GM19193 (cell line): ENCODE measurements around the gene NFIC.

Source experiments
- POLR2A ChIP-seq: IDR thresholded peaks from 4 replicates; pipeline ENCODE4 v1.6.1; 2011; ENCODE audit not compliant: insufficient read depth, insufficient read length; ENCODE audit errors: extremely low read depth

The NFIC gene

GRCh38 chr19:3333662-3334061 lies 32.7 kb upstream of the NFIC start:
- no peak for TF ChIP-seq POLR2A

DNA sequence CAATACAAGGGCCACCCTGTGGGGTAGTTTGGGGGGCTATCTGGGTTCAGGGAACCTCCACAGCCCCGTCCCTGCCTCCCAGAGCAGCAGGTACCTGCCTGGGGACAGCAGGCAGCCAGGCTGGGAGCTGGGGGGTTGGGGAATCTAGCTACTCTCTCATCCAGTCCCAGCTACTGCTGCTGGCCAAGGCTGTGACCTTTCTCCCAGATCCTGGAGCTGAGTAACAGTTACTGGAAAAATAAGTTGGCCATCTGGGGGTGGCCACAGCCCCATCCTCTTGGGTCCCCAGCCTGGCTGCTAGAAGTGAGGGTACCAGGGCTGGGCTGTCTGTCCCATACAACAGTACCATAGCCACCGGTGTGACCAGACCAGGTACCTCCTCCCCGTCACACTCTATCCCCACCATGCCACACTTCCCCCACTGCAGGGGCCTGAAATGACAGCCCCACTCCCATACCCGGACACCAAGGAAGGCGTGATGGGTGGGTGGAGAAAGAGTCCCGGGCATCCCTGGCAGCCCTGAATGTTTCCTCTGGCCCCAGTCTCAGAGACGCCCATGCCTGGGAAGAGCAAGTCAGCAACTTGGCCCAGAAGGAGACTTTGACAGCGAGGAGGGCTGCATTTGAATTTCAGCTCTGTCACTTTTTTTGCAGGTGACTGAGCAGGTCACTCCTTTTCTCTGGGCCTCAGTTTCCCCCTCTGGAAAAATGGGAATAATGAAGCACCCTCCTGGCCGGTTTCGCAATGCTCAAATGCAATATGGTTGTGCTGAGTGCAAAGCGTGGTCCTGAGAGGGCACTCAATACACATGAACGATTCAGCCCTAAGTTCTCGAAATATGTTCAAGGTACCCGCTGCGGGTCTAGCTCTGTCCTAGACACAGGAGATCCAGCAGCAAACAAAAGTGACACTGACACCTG lies 30.7 kb upstream of the NFIC start:
- no peak for TF ChIP-seq POLR2A

DNA sequence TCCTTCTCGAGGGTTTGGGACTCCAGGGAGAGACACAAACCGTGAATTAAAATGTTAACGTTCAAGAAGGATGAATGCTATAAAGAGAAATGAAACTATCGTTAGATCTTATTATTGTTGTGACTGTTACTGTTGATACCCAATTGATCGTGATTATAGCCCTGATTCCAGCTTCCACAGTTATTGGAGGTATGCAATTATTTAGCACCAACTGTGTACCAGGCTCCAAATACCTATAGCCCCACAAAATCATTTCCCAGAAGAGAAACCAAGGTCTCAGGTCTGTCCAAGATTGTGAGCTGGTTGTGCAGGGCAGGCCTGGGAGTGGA lies 30.1 kb upstream of the NFIC start:
- no peak for TF ChIP-seq POLR2A

DNA sequence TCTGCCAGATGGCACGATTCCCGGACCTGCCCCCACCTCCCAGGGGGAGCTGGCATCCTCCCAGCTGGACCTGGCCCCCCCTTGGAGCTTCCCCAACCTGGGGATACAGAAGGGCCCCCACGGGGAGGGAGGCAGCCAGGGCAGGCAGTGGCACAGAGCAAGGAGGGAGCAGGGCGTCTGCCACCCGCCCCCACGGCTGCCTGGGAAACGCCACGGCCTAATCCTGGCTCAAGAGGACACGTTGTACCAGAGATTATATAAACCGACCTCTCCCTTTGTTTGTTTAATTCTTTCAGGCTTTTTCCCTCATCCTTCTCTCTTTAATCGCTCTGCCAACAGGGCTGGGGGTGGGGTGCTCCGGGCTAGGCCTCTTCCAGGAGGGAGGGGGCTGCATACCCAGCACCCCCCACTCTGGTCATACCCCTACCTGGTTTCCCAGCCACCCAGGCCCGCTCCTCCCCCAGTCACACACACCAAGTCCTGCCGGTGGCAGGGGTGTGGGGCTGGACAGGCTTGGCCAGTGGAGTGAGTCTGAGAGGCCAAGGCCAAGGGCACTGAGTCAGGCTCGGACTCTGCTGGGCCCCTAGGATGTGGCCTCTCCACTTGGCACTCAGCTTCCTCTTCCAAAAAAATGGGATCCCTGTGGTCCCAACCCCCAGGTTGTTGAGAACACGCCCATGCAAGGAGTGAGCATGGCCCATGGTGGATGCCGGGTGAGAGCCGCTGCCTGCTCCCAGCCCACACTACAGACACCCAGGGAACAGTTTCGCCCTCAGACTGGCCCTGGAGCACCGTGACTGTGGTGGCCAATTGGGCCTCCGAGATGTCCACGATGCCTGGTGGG lies 29.5 kb upstream of the NFIC start:
- TF ChIP-seq POLR2A = no peak

DNA sequence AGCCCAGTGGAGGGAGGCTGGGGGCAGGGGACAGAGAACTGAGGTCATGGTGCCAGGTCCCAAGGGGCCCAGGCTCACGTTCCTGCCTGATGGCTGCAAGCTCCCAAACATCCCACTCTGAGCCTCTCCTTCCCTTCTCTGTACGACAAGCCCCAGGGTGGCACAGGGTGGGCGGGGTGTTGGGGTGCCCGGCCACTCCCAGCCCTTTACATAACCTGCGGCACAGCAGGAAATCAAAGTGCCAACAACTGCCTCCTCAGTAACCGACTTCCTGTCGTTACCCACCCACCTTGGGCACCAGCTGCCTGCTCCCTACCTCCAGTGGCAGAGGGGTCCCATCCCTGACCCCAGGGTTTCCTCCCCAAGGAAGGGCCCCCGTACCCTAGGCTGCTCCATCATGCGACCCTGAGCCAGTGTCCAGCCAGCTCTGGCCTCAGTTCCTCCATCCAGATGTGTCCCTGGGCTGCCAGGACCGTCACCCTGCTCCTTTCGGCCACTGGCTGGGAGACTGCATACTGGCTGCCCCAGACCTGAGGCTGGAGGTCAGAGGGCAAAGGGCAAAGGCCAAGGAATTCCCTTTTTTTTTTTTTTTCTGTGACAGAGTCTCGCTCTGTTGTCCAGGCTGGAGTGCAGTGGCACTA lies 27.7 kb upstream of the NFIC start:
- no peak for TF ChIP-seq POLR2A

DNA sequence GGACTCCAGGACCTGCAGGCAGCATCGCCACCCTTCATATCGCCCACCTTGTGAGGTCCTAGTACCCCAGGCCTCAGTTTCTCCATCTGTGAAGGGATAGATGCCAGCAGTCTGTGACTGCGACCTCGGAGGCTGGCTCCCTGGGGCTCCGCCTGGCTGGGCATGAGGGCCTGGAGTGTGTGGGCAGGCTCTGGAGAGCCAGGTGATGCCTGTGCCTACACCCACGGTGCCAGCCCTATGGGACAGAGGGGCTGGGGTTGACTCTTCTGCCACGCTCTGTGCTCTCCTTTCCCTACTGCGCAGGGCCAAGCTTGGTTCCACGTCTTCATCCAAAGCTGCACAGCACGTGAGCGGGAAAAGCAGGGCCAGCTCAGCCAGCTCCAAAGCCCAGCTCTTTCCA lies 26.0 kb upstream of the NFIC start:
- TF ChIP-seq POLR2A = no peak

- TF ChIP-seq POLR2A = no peak
These were observed 24.1 kb upstream of the NFIC start for GRCh38 chr19:3342246-3342645.

DNA sequence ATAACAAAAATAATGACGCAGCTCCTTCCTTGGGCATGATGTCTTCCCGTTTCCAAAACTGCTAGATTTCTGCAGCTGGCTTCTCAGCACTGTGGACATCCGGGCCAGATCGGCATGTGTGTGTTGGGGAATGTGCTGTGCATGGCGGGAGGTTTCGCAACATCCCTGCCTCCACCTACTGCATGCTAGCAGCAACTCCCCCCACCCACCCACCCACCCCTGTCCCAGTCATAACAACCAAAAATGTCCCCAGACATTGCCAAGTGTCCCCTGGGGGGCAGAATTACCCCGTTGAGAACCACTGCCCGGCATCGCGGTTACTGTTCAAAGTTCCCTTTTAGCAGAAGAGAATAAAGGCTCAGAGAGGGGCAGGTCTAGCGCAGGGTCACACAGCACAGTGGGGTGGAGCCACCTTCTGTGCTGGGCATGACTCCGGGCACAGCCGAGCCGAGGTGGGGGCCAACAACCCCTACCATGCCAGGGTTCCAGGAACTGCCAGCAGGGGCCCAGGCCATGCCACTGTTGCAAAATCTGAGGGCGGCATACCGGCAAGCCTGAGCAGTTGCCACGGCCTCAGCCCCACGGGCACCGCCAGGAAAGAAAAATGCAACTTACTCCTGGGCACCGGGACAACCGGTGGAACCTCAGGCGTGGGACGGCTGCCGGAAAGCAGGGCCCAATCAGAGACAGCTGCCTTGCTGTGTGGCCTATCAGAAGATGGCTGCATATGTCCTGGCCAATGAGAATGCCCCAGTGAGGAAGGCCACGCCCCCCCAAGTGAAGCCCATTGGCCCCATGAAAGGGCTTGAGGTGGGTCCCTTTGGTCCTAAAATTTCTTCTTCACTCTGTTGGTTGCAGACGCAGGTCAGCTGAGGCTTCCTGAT lies 22.5 kb upstream of the NFIC start:
- no peak for TF ChIP-seq POLR2A

- no peak for TF ChIP-seq POLR2A
These were observed 21.5 kb upstream of the NFIC start for GRCh38 chr19:3344608-3345598.

GRCh38 chr19:3345850-3346460 lies 20.4 kb upstream of the NFIC start:
- no peak for TF ChIP-seq POLR2A

GRCh38 chr19:3346677-3347353 lies 19.6 kb upstream of the NFIC start:
- no peak for TF ChIP-seq POLR2A

DNA sequence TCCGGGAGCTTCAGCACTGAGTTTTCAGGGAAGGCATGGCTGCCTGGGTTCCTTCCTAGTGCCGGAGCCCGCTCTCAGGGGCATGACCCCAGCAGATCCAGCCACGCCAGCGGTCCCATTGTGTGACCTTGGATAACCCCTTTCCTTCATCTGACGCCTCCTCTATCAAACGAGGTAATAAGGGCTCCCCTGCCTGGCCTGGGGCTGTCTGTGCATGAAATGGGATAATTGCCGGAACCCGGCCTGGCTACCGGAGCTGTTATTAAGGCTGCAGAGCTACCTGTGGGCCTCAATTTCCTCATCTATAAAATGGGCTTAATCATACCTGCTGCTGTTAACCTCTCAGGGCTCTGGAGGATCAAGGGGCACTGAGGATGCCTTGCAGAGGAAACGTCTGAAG lies 18.3 kb upstream of the NFIC start:
- no peak for TF ChIP-seq POLR2A
